HG02852 (cell line): Measurements from ENCODE around the gene RBMS3.
"Not testable (repeated sequence)": the region's sequence is repeated elsewhere in the genome, so short reads cannot be mapped to it uniquely, and the experiment has no call there.

ENCODE experiments used
- ATAC-seq: cut with Tn5 transposase; IDR thresholded peaks from one replicate; pipeline ENCODE4 v1.9.1; 2021; ENCODE audit warnings: mild to moderate bottlenecking, moderate library complexity; ENCODE audit not compliant: unreplicated experiment

Gene RBMS3

DNA sequence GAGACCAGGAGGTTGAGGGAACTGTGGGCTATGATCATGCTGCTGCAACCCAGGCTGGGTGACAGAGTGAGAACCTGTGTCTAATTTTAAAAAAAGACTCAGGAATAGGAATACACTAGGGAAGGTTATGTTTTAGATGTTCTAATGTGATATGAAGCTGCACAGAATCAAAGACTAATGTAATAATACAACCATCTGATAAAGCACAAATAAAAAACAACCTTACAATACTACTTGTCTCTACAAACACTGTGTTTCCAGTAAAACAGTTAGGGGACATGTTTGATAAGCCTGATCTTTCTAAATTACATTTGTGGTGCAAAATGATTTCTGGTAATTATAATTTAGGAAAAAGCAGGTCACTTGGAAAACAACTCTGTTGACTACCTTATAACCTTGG lies 56.7 kb downstream of the RBMS3 start:
- ATAC-seq, result no peak

GRCh38 chr3:29338377-29338776 lies 57.5 kb downstream of the RBMS3 start:
- ATAC-seq, result no peak

DNA sequence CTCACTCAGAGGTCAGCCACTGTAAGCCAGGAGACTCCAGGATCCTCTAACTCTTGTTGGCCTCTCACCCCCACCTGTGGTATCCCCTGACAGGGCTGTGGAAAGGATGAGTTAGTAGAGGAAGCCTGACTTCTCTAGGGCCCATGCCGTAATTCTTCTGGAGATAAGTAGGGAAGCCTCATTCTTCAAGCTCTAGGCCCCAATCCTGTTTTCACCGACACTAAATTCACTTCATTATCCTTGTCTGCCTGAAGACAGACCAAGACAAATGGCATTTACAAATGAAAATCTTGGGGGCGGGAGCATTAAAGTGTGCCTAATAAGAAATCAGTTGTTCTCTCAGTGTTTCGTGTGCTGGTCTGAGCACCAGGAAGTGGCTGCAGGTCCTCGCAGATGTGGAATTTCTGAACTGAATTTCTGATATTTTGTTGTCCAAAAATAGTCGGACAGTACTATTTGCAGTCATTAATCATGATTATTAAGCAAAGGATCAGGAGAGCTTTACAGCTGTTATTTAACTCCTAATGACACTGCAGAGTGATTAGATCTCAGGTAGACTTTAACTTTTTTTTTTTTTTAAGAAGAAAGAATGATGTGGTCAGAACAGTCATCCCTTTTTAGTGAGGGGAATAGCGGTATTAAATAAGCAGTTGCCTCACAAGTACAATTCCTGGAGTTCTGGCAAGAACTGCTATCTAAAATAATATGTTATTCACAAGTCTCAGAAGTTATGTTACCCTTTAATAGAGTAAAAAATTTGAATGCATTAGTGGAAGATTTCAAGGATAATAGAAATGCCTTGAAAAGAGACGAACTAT lies 58.4 kb downstream of the RBMS3 start:
- no peak for ATAC-seq

DNA sequence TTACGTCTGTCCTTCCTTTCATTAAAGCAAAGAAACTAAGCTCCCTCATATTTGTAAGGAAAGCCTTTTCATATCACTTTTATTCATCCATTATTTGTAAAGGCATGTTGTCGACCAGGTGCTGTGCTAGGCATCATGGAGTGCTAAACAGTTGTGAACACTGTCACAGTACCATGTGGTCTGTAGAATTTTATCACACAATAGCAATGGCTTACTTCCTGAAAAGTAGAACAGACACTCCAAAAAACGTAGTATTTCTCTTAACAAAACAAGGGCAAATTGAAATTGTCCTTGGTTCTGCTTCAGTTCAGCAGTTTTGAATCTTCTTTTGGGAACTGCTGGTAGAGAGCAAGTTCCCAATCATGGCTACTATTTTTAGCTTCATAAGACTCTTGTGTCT lies 63.3 kb downstream of the RBMS3 start:
- ATAC-seq, result no peak

- no peak for ATAC-seq
Observed at GRCh38 chr3:29344935-29345334, 64.1 kb downstream of the RBMS3 start.

GRCh38 chr3:29345516-29346300 lies 64.8 kb downstream of the RBMS3 start:
- no peak for ATAC-seq

DNA sequence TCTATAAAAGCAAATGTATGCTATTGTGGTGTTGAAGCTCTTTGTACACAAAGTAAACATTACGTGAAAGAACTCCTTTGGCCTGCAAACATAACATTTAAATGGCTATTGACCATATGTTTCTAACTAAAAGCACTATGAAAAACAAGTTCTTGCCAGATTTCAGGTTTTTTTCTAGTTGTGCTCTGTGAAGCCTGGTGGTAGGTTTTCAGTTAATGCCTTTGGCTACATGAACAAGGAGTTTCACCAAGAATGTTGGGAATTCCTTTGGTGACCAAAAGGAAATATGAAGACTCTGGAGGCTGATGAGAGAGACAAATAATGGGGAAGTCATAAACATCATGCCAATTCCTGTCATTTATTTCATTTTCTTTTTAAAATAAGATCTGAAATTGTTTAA lies 66.0 kb downstream of the RBMS3 start:
- ATAC-seq, result no peak

DNA sequence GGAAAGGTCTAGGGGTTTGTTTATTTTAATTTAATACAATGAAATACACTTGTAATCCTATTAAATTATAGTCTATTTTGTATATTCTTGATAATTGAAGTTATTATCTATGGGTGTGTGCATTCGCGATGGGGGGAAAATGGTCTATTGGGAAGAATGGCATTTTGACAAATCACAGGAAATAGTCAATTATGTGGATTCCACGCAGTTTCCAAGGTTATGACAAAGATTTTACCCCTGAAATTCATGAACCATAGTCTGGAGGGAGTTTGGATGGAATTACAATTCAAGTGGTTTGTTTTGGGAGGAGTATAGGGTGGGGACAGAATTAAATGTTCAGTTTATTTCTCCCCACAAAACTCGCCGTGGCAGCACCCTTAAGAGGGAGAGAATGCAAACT lies 66.5 kb downstream of the RBMS3 start:
- ATAC-seq, result no peak

- ATAC-seq, result no peak
Observed at GRCh38 chr3:29348316-29348715, 67.4 kb downstream of the RBMS3 start.

DNA sequence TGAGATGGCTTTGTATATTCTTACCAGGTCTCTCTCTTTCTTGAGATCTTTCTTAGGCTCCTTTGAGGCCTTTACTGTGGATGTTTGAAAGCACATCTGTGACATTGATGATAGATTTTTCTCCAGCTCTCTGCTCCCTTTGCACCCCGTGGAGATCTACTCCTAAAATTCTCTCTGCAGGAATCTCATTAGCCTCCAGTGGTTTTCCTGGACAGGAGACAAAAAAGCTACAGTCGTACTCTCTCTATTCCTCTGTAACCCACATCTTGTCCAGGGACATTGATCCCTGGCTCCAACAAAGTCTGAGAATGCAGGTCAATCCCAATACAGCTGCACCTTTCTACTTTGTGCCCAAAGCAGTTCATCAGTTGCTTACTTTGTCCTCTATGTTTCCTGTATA lies 68.2 kb downstream of the RBMS3 start:
- no peak for ATAC-seq

DNA sequence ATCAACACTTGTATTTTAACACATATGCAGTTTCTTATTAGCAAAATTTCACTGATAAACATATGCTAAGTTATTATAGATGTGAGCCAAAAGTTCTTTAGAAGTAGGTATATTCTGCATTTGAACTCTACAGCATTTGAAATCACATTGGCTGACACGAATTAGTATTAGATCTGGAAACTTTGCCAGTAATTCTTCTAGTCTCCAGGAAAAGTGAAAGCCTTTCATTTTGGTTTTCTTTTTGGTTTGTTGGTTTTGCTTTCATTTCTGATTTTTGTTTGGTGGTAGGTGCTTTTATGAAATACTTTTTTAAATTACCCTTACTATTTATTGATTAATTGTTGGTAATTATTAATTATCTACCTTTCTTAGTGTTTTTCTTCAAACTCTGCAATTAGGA lies 72.9 kb downstream of the RBMS3 start:
- ATAC-seq, result no peak

GRCh38 chr3:29354894-29355293 lies 74.0 kb downstream of the RBMS3 start:
- ATAC-seq, result no peak

GRCh38 chr3:29356062-29356461 lies 75.2 kb downstream of the RBMS3 start:
- no peak for ATAC-seq

DNA sequence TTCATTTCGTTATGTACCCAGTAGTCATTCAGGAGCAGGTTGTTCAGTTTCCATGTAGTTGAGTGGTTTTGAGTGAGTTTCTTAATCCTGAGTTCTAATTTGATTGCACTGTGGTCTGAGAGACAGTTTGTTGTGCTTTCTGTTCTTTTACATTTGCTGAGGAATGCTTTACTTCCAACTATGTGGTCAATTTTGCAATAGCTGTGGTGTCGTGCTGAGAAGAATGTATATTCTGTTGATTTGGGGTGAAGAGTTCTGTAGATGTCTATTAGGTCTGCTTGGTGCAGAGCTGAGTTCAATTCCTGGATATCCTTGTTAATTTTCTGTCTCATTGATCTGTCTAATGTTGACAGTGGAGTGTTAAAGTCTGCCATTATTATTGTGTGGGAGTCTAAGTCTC lies 79.4 kb downstream of the RBMS3 start:
- ATAC-seq, result not testable (repeated sequence)

GRCh38 chr3:29363110-29363509 lies 82.2 kb downstream of the RBMS3 start:
- ATAC-seq, result no peak

GRCh38 chr3:29370021-29370420 lies 89.2 kb downstream of the RBMS3 start:
- no peak for ATAC-seq

- ATAC-seq, result no peak
Observed at GRCh38 chr3:29370476-29371420, 89.9 kb downstream of the RBMS3 start.

GRCh38 chr3:29373131-29373680 lies 92.3 kb downstream of the RBMS3 start:
- no peak for ATAC-seq

GRCh38 chr3:29374226-29374625 lies 93.4 kb downstream of the RBMS3 start:
- ATAC-seq, result no peak

DNA sequence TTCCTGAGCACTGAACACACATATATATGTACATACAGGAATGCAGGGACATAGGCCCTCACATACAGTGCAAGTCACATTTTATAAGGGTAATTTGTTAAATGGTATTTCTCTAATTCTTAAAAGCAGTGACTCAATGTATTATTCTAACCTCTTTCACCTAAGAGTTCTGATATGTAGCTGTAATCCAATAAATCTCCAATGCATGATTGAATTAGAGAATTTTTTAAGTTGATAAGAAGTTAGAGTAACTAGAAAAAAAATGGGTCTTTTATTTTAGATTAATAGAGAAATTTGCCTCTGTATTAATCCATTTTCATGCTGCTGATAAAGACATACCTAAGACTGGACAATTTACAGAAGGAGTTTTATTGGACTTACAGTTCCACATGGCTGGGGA lies 98.2 kb downstream of the RBMS3 start:
- ATAC-seq, result no peak

GRCh38 chr3:29381595-29381994 lies 100.7 kb downstream of the RBMS3 start:
- ATAC-seq, result no peak
